ENCODE data around the gene HOXC12. TPM values are rescaled to one million over a fixed set of nuclear protein-coding genes. Genes with fewer than 3 reads are reported as not detected.

The HOXC12 gene
- total and polyA plus RNA-seq, 4 donors, result not detected

DNA sequence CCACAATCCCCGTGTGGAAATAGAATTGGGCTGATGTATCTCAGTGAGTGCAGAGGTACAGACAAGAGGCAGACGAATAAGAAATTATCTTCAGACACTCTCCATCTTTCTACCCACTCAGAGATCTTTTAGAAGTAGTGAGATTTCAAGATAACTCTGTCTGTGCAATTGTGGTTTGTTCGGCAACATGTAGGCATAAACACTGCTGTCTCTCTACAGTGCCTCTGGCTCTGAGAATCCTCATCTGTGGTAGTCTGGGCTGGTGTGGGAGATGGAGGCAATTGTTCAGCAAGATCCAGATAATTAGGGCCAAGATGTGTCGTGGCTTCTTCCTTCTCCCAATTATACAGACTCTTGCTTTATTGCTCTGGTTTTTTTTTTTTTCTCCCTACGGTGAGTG lies 13.0 kb upstream of the HOXC12 start:
- Histone ChIP-seq H3K36me3 (ENCODE audit: control insufficient read depth in 4 of 4, insufficient read depth in 3 of 4, low read depth in 1 of 4, low read length in 3 of 4) (no peaks in the 10 kb centered on the region), H3K4me3 (ENCODE audit: low read depth in 1 of 3, low read length in 3 of 3) (no peak overlapping the region), H3K27ac (ENCODE audit: low read depth in 1 of 2, low read length in 2 of 2) (no peak overlapping the region), H3K27me3 (ENCODE audit: control insufficient read depth in 4 of 4, insufficient read depth in 4 of 4, low read length in 3 of 4) (peaks cover 13 to 40% (median 23%) of the 10 kb centered on the region in 4 donors), H3K9me3 (ENCODE audit: control insufficient read depth in 4 of 4, low read length in 3 of 4) (no peaks in the 10 kb centered on the region), H3K9ac (ENCODE audit: low read depth in 1 of 2, low read length in 2 of 2) (no peak overlapping the region), H3K4me1 (ENCODE audit: control insufficient read depth in 4 of 4, insufficient read depth in 4 of 4, low read length in 3 of 4) (no peaks in the 10 kb centered on the region)
- no peak for DNase-seq (ENCODE audit: low spot score)
- TF ChIP-seq YY1 (IDR thresholded peaks at IDR 0.05) (no peak), HNF4G (IDR thresholded peaks at IDR 0.05) (no peak), RAD21 (IDR thresholded peaks at IDR 0.05) (no peak), EGR1 (IDR thresholded peaks at IDR 0.05; ENCODE audit: low read depth in 2 of 2) (no peak), TAF1 (conservative IDR thresholded peaks at IDR 0.05) (no peak), FOXA2 (IDR thresholded peaks at IDR 0.05) (no peak), CTCF (IDR thresholded peaks at IDR 0.05; ENCODE audit: low read depth, low read length, missing input control) (no peak)
- TF ChIP-seq, protein P1, sequence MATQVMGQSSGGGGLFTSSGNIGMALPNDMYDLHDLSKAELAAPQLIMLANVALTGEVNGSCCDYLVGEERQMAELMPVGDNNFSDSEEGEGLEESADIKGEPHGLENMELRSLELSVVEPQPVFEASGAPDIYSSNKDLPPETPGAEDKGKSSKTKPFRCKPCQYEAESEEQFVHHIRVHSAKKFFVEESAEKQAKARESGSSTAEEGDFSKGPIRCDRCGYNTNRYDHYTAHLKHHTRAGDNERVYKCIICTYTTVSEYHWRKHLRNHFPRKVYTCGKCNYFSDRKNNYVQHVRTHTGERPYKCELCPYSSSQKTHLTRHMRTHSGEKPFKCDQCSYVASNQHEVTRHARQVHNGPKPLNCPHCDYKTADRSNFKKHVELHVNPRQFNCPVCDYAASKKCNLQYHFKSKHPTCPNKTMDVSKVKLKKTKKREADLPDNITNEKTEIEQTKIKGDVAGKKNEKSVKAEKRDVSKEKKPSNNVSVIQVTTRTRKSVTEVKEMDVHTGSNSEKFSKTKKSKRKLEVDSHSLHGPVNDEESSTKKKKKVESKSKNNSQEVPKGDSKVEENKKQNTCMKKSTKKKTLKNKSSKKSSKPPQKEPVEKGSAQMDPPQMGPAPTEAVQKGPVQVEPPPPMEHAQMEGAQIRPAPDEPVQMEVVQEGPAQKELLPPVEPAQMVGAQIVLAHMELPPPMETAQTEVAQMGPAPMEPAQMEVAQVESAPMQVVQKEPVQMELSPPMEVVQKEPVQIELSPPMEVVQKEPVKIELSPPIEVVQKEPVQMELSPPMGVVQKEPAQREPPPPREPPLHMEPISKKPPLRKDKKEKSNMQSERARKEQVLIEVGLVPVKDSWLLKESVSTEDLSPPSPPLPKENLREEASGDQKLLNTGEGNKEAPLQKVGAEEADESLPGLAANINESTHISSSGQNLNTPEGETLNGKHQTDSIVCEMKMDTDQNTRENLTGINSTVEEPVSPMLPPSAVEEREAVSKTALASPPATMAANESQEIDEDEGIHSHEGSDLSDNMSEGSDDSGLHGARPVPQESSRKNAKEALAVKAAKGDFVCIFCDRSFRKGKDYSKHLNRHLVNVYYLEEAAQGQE (IDR thresholded peaks at IDR 0.05), result no peak
- TF ChIP-seq, protein P2, sequence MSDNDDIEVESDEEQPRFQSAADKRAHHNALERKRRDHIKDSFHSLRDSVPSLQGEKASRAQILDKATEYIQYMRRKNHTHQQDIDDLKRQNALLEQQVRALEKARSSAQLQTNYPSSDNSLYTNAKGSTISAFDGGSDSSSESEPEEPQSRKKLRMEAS (IDR thresholded peaks at IDR 0.05), result no peak
- TF ChIP-seq, protein P3, sequence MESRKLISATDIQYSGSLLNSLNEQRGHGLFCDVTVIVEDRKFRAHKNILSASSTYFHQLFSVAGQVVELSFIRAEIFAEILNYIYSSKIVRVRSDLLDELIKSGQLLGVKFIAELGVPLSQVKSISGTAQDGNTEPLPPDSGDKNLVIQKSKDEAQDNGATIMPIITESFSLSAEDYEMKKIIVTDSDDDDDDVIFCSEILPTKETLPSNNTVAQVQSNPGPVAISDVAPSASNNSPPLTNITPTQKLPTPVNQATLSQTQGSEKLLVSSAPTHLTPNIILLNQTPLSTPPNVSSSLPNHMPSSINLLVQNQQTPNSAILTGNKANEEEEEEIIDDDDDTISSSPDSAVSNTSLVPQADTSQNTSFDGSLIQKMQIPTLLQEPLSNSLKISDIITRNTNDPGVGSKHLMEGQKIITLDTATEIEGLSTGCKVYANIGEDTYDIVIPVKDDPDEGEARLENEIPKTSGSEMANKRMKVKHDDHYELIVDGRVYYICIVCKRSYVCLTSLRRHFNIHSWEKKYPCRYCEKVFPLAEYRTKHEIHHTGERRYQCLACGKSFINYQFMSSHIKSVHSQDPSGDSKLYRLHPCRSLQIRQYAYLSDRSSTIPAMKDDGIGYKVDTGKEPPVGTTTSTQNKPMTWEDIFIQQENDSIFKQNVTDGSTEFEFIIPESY (IDR thresholded peaks at IDR 0.05), result no peak
- WGBS, result 18% methylated on average over 5 of the region's 5 CpGs

- Histone ChIP-seq H3K27ac (ENCODE audit: low read depth in 1 of 2, low read length in 2 of 2) (no peak overlapping the region), H3K4me1 (ENCODE audit: control insufficient read depth in 4 of 4, insufficient read depth in 4 of 4, low read length in 3 of 4) (no peaks in the 10 kb centered on the region), H3K27me3 (ENCODE audit: control insufficient read depth in 4 of 4, insufficient read depth in 4 of 4, low read length in 3 of 4) (peaks cover 7 to 38% (median 22%) of the 10 kb centered on the region in 4 donors), H3K9me3 (ENCODE audit: control insufficient read depth in 4 of 4, low read length in 3 of 4) (no peaks in the 10 kb centered on the region), H3K9ac (ENCODE audit: low read depth in 1 of 2, low read length in 2 of 2) (no peak overlapping the region), H3K36me3 (ENCODE audit: control insufficient read depth in 4 of 4, insufficient read depth in 3 of 4, low read depth in 1 of 4, low read length in 3 of 4) (no peaks in the 10 kb centered on the region), H3K4me3 (ENCODE audit: low read depth in 1 of 3, low read length in 3 of 3) (no peak overlapping the region)
- WGBS, result 10% methylated on average over 2 of the region's 2 CpGs
- no peak for DNase-seq (ENCODE audit: low spot score)
- no peak for TF ChIP-seq HNF4G (IDR thresholded peaks at IDR 0.05)
- TF ChIP-seq, protein P1 (IDR thresholded peaks at IDR 0.05), result no peak
These were observed 12.2 kb upstream of the HOXC12 start for GRCh38 chr12:53942467-53942997.

Measured in liver (tissue), 9 donors.